Measurements from ENCODE around the gene ETV1. TPM values are rescaled to one million over a fixed set of nuclear protein-coding genes. Genes with fewer than 3 reads are reported as not detected.

Gene ETV1
- total RNA-seq, 4 donors from 2014 or later = 2.0 to 32.9 (median 3.0) TPM; not detected in 1

DNA sequence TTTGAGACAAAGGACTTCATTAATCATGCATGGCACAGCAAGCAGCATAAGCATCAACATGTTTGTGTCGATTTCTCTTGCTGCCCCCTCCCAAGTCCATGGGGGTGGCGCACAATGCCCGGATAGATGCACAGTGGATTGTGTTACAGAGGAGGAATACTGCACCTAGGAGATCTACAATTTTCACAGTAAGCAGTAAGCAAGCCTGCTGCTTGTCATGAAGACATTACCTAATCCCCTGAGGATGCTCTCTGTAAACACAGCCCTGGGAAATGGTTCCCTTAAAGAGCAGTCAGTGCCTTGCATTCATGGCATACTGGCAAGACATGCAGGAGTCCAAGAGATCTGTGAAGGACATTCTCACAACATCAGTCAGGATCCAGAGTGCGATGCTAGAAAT lies 137.7 kb downstream of the ETV1 start:
- Histone ChIP-seq H3K4me1 (peaks cover 0 to 8% (median 0%) of the 10 kb centered on the region in 4 donors), H3K27me3 (no peaks in the 10 kb centered on the region), H3K36me3 (no peaks in the 10 kb centered on the region), H3K9me3 (no peaks in the 10 kb centered on the region), H3K4me3 (no peak overlapping the region), H3K27ac (no peak overlapping the region)
- intact Hi-C loops (cut with DNase I; ENCODE audit: low total_unique reads) = no loop called here
- in situ Hi-C loops (cut with MboI; ENCODE audit: low pct_ligation_motif_present in 1 of 4, low pct_unique_long_range_greater_than_20kb in 1 of 4, low sequenced_read_pairs in 3 of 4) = no loop called here
- WGBS, 2 donors (ENCODE audit: low coverage in 1 of 2) = 63 to 71% methylated on average over 3 to 4 of the region's 4 CpGs
- DNase-seq = no peak
- no peak for TF ChIP-seq POLR2A (IDR thresholded peaks at IDR 0.05)
- TF ChIP-seq POLR2AphosphoS5 (IDR thresholded peaks at IDR 0.05) = no peak
- TF ChIP-seq EP300 (IDR thresholded peaks at IDR 0.05; ENCODE audit: low read depth) = no peak
- TF ChIP-seq CTCF (IDR thresholded peaks at IDR 0.05) = no peak

DNA sequence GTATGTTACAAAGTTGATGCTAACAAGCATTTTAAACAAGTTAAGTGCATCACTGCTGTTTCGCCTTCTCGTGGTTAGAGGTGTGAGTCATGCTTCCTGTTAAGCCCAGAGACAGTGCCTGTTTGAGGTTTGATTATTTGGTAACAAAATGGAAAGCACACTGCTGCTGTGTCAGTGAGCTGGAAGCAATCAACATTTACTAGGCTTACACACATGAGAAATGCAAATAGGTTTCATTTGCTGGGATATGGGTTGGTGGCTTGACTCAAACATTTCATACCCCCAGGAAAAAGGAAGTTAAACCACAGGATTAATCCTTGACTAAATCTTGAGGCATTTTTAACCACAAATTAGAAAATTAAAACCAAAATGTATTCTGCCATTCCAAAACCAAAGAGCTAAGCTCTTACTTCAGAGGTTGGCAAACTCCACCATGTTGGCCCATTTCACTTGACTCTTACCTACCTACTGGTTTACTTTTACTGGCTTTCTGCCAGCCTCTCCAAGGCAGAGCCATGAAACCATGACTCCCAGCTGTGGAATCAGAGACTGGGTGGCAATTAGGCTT lies 139.2 kb downstream of the ETV1 start:
- peak; percentile 11 for DNase-seq

GRCh38 chr7:13849163-13849892 lies 140.1 kb downstream of the ETV1 start:
- WGBS, 2 donors (ENCODE audit: low coverage in 1 of 2) = 93 to 94% methylated on average over 2 to 3 of the region's 3 CpGs

More for the DNA sequence above, 139.2 kb downstream of the ETV1 start:
- in situ Hi-C loops (cut with MboI; ENCODE audit: low pct_ligation_motif_present in 1 of 4, low pct_unique_long_range_greater_than_20kb in 1 of 4, low sequenced_read_pairs in 3 of 4) (no loop called here), intact Hi-C loops (cut with DNase I; ENCODE audit: low total_unique reads) (no loop called here)
- no peaks in the 10 kb centered on the region for H3K27me3 ChIP-seq
- H3K9me3 ChIP-seq = no peaks in the 10 kb centered on the region
- H3K4me1 ChIP-seq = peaks cover 0 to 8% (median 0%) of the 10 kb centered on the region in 4 donors
- 7% methylated on average over 2 of the region's 2 CpGs; no CpG with 5 or more reads in 1 of the 2 donors for WGBS, 2 donors (ENCODE audit: low coverage in 1 of 2)
- H3K4me3 ChIP-seq = no peak overlapping the region
- no peaks in the 10 kb centered on the region for H3K36me3 ChIP-seq
- no peak for TF ChIP-seq POLR2AphosphoS5 (IDR thresholded peaks at IDR 0.05)
- no peak for TF ChIP-seq POLR2A (IDR thresholded peaks at IDR 0.05)
- peak overlapping the region in 3 of 4 donors; percentile 22 to 42 (median 24) for H3K27ac ChIP-seq

GRCh38 chr7:13848681-13849131 lies 140.8 kb downstream of the ETV1 start:
- peaks cover 0 to 8% (median 0%) of the 10 kb centered on the region in 4 donors for H3K4me1 ChIP-seq
- intact Hi-C loops (cut with DNase I; ENCODE audit: low total_unique reads) = no loop called here
- H3K4me3 ChIP-seq = no peak overlapping the region
- 73 to 91% methylated on average over 5 of the region's 5 CpGs for WGBS, 2 donors (ENCODE audit: low coverage in 1 of 2)
- no peak for TF ChIP-seq POLR2AphosphoS5 (IDR thresholded peaks at IDR 0.05)
- no peak for TF ChIP-seq EP300 (IDR thresholded peaks at IDR 0.05; ENCODE audit: low read depth)
- TF ChIP-seq POLR2A (IDR thresholded peaks at IDR 0.05) = no peak
- TF ChIP-seq CTCF (IDR thresholded peaks at IDR 0.05) = no peak
- DNase-seq = no peak
- in situ Hi-C loops (cut with MboI; ENCODE audit: low pct_ligation_motif_present in 1 of 4, low pct_unique_long_range_greater_than_20kb in 1 of 4, low sequenced_read_pairs in 3 of 4) = no loop called here
- H3K27ac ChIP-seq = no peak overlapping the region
- H3K36me3 ChIP-seq = no peaks in the 10 kb centered on the region
- no peaks in the 10 kb centered on the region for H3K27me3 ChIP-seq
- no peaks in the 10 kb centered on the region for H3K9me3 ChIP-seq

More at GRCh38 chr7:13849163-13849892, 140.1 kb downstream of the ETV1 start:
- TF ChIP-seq POLR2A (IDR thresholded peaks at IDR 0.05) (no peak), POLR2AphosphoS5 (IDR thresholded peaks at IDR 0.05) (no peak), CTCF (IDR thresholded peaks at IDR 0.05) (no peak), EP300 (IDR thresholded peaks at IDR 0.05; ENCODE audit: low read depth) (no peak)
- H3K4me1 ChIP-seq = peaks cover 0 to 8% (median 0%) of the 10 kb centered on the region in 4 donors
- H3K9me3 ChIP-seq = no peaks in the 10 kb centered on the region
- no peak overlapping the region for H3K4me3 ChIP-seq
- peak overlapping the region in 1 of 4 donors; percentile 42 for H3K27ac ChIP-seq
- intact Hi-C loops (cut with DNase I; ENCODE audit: low total_unique reads) (no loop called here), in situ Hi-C loops (cut with MboI; ENCODE audit: low pct_ligation_motif_present in 1 of 4, low pct_unique_long_range_greater_than_20kb in 1 of 4, low sequenced_read_pairs in 3 of 4) (no loop called here)
- DNase-seq = no peak
- no peaks in the 10 kb centered on the region for H3K36me3 ChIP-seq
- H3K27me3 ChIP-seq = no peaks in the 10 kb centered on the region
